Activated naive CD8-positive, alpha-beta T cell treated with anti-CD3 and anti-CD28 coated beads, Interleukin-2, amount 50 U/mL, for 24 hours (primary cell): ENCODE results near the gene ZC3H14.

Source experiments
- ATAC-seq: fragments of 150-1000 bp; cut with Tn5 transposase; one replicate; pipeline ENCODE4 v1.10.0; 2021
- DNase-seq: peaks from one replicate; pipeline ENCODE4 v3.0.0; 2021
- H3K27ac Mint-ChIP-seq: one replicate; pipeline ENCODE4 v1.8.0; 2021; ENCODE audit warnings: mild to moderate bottlenecking, mixed read lengths
- H3K27me3 Mint-ChIP-seq: one replicate; pipeline ENCODE4 v1.8.0; 2021; ENCODE audit warnings: mixed read lengths
- H3K36me3 Mint-ChIP-seq: one replicate; pipeline ENCODE4 v1.8.0; 2021; ENCODE audit warnings: low read depth, mixed read lengths
- H3K4me1 Mint-ChIP-seq: one replicate; pipeline ENCODE4 v1.8.0; 2021; ENCODE audit warnings: mixed read lengths
- H3K4me3 Mint-ChIP-seq: one replicate; pipeline ENCODE4 v1.8.0; 2021; ENCODE audit warnings: mild to moderate bottlenecking, moderate library complexity, mixed read lengths
- H3K9me3 Mint-ChIP-seq: one replicate; pipeline ENCODE4 v1.8.0; 2021; ENCODE audit warnings: mixed read lengths

ZC3H14 gene

DNA sequence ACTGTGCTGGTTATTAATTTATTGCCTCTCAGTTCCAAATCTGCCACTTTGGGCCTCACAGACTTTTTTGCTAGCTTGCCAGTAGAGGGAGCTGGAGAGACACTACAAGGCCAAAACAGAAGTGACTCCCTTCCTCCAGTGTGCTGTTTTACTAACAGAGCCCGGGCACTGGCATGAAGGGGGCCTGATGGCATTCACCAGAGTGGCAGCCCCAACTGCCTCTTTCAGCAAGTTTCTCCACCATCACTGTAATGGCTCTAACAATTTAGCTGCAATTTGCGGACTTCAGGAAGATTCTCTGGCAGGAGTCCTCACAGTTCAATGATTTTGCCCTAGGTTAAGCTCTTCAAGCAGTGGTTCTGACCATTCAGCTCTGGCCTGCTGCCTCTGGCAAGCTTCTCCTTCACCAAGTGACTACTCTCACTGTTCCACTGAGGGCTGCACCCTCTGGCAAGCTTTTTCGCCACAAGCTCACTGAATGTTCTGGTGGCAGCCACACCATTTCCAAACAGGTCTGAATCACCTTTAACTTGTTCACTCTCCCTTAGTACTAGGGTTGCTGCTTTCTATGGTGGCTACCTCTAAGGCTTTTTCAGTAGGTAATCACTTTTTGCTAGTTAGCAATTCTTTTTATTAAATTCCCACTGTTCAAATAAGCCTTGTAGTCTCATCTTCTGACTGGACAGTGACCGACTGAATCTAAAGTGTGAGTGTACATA is 104.9 kb downstream of the ZC3H14 start:
- DNase-seq: peak; percentile 41
- peaks cover 6% of the 10 kb centered on the region for H3K9me3 Mint-ChIP-seq
- H3K4me3 Mint-ChIP-seq: no peak overlapping the region

DNA sequence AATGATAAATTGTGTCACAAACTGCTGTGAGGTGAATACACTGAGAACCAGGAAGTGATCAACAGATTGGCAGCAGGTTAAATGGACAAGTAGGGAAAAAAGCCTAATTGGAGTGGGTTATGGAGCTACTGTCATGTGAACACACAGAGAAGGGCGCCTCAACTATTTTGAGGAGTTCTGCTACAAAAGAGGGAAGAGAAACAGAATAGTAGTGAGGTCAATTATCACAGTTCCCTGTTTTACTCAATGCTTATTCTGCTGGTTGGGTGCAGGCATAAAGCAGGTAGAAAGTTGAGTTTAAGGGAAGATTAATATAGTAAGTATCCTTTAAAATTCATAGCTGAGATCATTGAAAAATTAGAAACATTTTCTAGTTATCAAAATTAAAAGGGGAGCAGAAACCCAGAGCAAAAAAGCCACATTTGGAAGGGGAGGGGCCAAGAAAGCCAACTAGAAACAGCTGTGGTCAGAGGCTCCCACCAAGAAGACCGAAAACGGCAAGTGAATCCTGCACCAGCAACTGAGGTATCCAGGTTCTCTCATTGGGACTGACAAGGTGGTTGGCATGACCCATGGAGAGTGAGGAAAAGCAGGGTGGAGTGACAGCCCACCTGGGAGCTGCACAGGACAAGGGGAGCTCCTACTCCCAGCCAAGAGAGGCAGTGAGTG is 105.7 kb downstream of the ZC3H14 start:
- ATAC-seq (no peak), DNase-seq (no peak)
- Mint-ChIP-seq H3K36me3 (peaks cover 20% of the 10 kb centered on the region), H3K27ac (no peak overlapping the region), H3K4me1 (peaks cover 9% of the 10 kb centered on the region), H3K4me3 (no peak overlapping the region), H3K27me3 (no peaks in the 10 kb centered on the region), H3K9me3 (peaks cover 6% of the 10 kb centered on the region)

More for the DNA sequence above, 104.9 kb downstream of the ZC3H14 start:
- Mint-ChIP-seq H3K27me3 (no peaks in the 10 kb centered on the region), H3K36me3 (peaks cover 11% of the 10 kb centered on the region), H3K4me1 (peaks cover 9% of the 10 kb centered on the region), H3K27ac (no peak overlapping the region)
- ATAC-seq: peak; percentile 80

DNA sequence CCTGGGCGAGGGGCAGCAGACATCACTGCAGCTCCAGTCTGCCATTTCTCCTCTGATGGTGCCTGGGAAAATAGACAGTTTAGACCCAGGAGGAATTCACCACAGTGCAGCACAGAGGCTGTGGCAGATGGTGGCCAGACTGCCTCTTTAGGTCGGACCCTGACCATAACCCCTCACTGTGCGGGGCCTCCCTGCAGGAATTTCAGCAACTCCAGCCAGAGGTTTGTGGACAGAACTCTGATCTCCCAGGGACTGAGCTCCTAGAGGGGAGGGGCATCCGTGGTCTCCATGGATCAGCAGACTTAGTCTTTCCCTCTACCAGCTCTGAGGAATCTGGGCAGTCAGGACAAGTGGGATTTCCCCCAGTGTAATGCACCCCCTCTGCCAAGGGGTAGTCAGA is 106.5 kb downstream of the ZC3H14 start:
- H3K4me1 Mint-ChIP-seq: peaks cover 9% of the 10 kb centered on the region
- H3K9me3 Mint-ChIP-seq: peaks cover 6% of the 10 kb centered on the region
- ATAC-seq: no peak

More for the DNA sequence above, 106.5 kb downstream of the ZC3H14 start:
- H3K27me3 Mint-ChIP-seq: no peaks in the 10 kb centered on the region
- peaks cover 24% of the 10 kb centered on the region for H3K36me3 Mint-ChIP-seq
- DNase-seq: no peak
- no peak overlapping the region for H3K27ac Mint-ChIP-seq
- no peak overlapping the region for H3K4me3 Mint-ChIP-seq
